DOHH2 (cell line): ENCODE measurements around the gene PRIM2.
"Not testable (repeated sequence)": the region's sequence is repeated elsewhere in the genome, so short reads cannot be mapped to it uniquely, and the experiment has no call there.

ENCODE experiments used
- CTCF ChIP-seq: fragments of 200-600 bp; sonication (generic); IDR thresholded peaks from one replicate; pipeline ENCODE4 v1.5.1; 2014; ENCODE audit warnings: antibody characterized with exemption, mild to moderate bottlenecking, low read depth, low read length; ENCODE audit not compliant: poor library complexity, severe bottlenecking
- EZH2phosphoT487 ChIP-seq: fragments of 200-600 bp; sonication (generic); IDR thresholded peaks from 2 replicates; pipeline ENCODE4 v1.6.1; 2017; ENCODE audit warnings: borderline replicate concordance, mild to moderate bottlenecking, antibody characterized with exemption, low read length, moderate library complexity, mixed read lengths

- not testable (repeated sequence) for TF ChIP-seq CTCF, EZH2phosphoT487
Observed at GRCh38 chr6:57557855-57558254, 240.4 kb downstream of the PRIM2 start.
